GM19351 (cell line): Measurements from ENCODE around the gene IPMK.
A peak's percentile ranks its signal among the peaks of the same experiment; 100 is the strongest.

Source experiments
- ATAC-seq: cut with Tn5 transposase; IDR thresholded peaks from one replicate; pipeline ENCODE4 v1.9.1; 2021; ENCODE audit warnings: mild to moderate bottlenecking, moderate library complexity; ENCODE audit not compliant: unreplicated experiment

IPMK gene

GRCh38 chr10:58267713-58268453 is at the start of gene IPMK:
IPMK (minus strand) TSS chr10:58267894; CDS start chr10:58267611, 283 bp downstream.
- peak; percentile 48 for ATAC-seq

GRCh38 chr10:58316874-58317273 is 49.2 kb upstream of the IPMK start:
- ATAC-seq = no peak

GRCh38 chr10:58311026-58311425 is 43.3 kb upstream of the IPMK start:
- ATAC-seq = no peak

GRCh38 chr10:58307676-58308075 is 40.0 kb upstream of the IPMK start:
- no peak for ATAC-seq

- no peak for ATAC-seq
Observed at GRCh38 chr10:58305821-58306220, 38.1 kb upstream of the IPMK start.

GRCh38 chr10:58304099-58304633 is 36.5 kb upstream of the IPMK start:
- no peak for ATAC-seq

GRCh38 chr10:58302254-58302653 is 34.6 kb upstream of the IPMK start:
- ATAC-seq = no peak

GRCh38 chr10:58300676-58301075 is 33.0 kb upstream of the IPMK start:
- no peak for ATAC-seq

- ATAC-seq = peak; percentile 97
Observed at GRCh38 chr10:58299580-58299979, 31.9 kb upstream of the IPMK start.

GRCh38 chr10:58293989-58294388 is 26.3 kb upstream of the IPMK start:
- ATAC-seq = no peak

- peak; percentile 91 for ATAC-seq
Observed at GRCh38 chr10:58291538-58292174, 24.0 kb upstream of the IPMK start.

GRCh38 chr10:58282615-58283014 is 14.9 kb upstream of the IPMK start:
- ATAC-seq = peak; percentile 98

- no peak for ATAC-seq
Observed at GRCh38 chr10:58281092-58281752, 13.5 kb upstream of the IPMK start.

- ATAC-seq = no peak
Observed at GRCh38 chr10:58280477-58280876, 12.8 kb upstream of the IPMK start.

- ATAC-seq = no peak
Observed at GRCh38 chr10:58278962-58279307, 11.2 kb upstream of the IPMK start.

- ATAC-seq = no peak
Observed at GRCh38 chr10:58278274-58278961, 10.7 kb upstream of the IPMK start.

GRCh38 chr10:58275908-58276307 is 8.2 kb upstream of the IPMK start:
- ATAC-seq = no peak

GRCh38 chr10:58275261-58275660 is 7.6 kb upstream of the IPMK start:
- ATAC-seq = no peak

- ATAC-seq = no peak
Observed at GRCh38 chr10:58269782-58270290, 2.1 kb upstream of the IPMK start.

GRCh38 chr10:58268946-58269781 is 1.5 kb upstream of the IPMK start, which contains the start of gene CISD1:
CISD1 (plus strand) TSS chr10:58269162; CDS start chr10:58269274, 112 bp downstream.
- ATAC-seq = peak; percentile 54
